Right atrium auricular region (tissue), 2 donors: ENCODE results near the gene PAX8. TPM values are rescaled to one million over a fixed set of nuclear protein-coding genes. Genes with fewer than 3 reads are reported as not detected.

Experiments
- DNase-seq: peaks from one replicate; pipeline ENCODE4 v3.0.0-alpha.2; 2019; ENCODE audit warnings: low spot score
- H3K27ac ChIP-seq, 2 donors: fragments of 200-600 bp; sonication (generic); 1 replicate in 1 of 2; 2 replicates in 1 of 2; pipeline ENCODE4 v1.5.1; 2016 to 2019
- H3K27me3 ChIP-seq, 2 donors: fragments of 200-600 bp; sonication (generic); one replicate each; pipeline versions ENCODE4 v1.5.1 to v1.6.0; 2017 to 2019
- H3K36me3 ChIP-seq: fragments of 200-600 bp; sonication (generic); one replicate; pipeline ENCODE4 v1.5.1; 2016
- H3K4me1 ChIP-seq, 2 donors: fragments of 200-600 bp; sonication (generic); one replicate each; pipeline versions ENCODE4 v1.5.1 to v1.6.0; 2017 to 2019
- H3K4me3 ChIP-seq, 2 donors: fragments of 200-600 bp; sonication (generic); 1 replicate in 1 of 2; 2 replicates in 1 of 2; pipeline ENCODE4 v1.5.1; 2017 to 2019; ENCODE audit warnings: mild to moderate bottlenecking in 1 of 2, moderate library complexity in 1 of 2
- H3K9me3 ChIP-seq, 2 donors: fragments of 200-600 bp; sonication (generic); one replicate each; pipeline ENCODE4 v1.5.1; 2019
- total RNA-seq, 2 donors: library from RNA; depleted of rRNA; stranded (reverse); fragments of >200 nt; gene quantifications; one replicate each; pipeline ENCODE4 v1.1.0, GENCODE V29; 2016
- TF ChIP-seq, protein P1 (sequence below), 2 donors: fragments of 200-600 bp; sonication (generic); IDR thresholded peaks; one replicate each; pipeline ENCODE4 v1.5.1; 2019; ENCODE audit warnings: antibody characterized with exemption in 2 of 2

The PAX8 gene
- total RNA-seq, 2 donors from 2014 or later: 0.37 to 1.2 TPM

DNA sequence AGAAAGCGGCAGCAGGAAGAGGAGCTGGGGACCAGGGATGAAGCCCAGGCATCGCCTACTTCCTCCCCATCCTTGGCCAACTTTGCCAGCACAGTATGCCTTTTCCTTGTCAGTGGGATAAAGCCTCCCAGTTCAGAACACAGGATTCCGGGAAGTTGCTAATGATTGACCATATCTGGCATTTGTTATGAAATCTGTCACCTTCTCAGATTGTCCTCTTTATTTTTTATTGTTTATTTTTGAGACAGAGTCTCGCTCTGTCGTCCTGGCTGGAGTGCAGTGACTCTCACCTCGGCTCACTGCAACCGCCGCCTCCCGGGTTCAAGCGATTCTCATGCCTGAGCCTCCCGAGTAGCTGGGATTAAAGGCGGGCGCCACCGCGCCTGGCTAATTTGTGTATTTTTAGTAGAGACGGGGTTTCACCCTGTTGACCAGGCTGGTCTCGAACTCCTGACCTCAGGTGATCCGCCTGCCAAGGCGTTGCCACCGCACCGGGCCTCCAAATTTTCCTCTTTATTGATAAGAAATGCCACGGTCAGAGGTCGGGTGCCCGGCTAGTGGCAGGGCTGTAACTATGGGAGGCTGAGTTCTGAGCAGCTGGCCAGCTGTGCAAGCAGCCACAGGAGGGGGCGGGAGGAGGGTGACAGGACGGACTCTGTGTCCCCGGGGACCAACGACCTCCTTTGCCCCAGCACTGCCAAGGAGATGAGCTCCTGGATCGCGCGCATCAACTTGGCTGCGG is 80.5 kb downstream of the PAX8 start:
- DNase-seq: no peak
- peak overlapping the region; percentile 20 to 80 for H3K27ac ChIP-seq
- H3K9me3 ChIP-seq: no peaks in the 10 kb centered on the region
- H3K4me1 ChIP-seq: peaks cover 0 to 9% of the 10 kb centered on the region in 2 donors
- H3K4me3 ChIP-seq: peak overlapping the region; percentile 52 to 81
- H3K27me3 ChIP-seq: no peaks in the 10 kb centered on the region
- TF ChIP-seq, protein P1, sequence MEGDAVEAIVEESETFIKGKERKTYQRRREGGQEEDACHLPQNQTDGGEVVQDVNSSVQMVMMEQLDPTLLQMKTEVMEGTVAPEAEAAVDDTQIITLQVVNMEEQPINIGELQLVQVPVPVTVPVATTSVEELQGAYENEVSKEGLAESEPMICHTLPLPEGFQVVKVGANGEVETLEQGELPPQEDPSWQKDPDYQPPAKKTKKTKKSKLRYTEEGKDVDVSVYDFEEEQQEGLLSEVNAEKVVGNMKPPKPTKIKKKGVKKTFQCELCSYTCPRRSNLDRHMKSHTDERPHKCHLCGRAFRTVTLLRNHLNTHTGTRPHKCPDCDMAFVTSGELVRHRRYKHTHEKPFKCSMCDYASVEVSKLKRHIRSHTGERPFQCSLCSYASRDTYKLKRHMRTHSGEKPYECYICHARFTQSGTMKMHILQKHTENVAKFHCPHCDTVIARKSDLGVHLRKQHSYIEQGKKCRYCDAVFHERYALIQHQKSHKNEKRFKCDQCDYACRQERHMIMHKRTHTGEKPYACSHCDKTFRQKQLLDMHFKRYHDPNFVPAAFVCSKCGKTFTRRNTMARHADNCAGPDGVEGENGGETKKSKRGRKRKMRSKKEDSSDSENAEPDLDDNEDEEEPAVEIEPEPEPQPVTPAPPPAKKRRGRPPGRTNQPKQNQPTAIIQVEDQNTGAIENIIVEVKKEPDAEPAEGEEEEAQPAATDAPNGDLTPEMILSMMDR (IDR thresholded peaks at IDR 0.05): no peak
- no peaks in the 10 kb centered on the region for H3K36me3 ChIP-seq

DNA sequence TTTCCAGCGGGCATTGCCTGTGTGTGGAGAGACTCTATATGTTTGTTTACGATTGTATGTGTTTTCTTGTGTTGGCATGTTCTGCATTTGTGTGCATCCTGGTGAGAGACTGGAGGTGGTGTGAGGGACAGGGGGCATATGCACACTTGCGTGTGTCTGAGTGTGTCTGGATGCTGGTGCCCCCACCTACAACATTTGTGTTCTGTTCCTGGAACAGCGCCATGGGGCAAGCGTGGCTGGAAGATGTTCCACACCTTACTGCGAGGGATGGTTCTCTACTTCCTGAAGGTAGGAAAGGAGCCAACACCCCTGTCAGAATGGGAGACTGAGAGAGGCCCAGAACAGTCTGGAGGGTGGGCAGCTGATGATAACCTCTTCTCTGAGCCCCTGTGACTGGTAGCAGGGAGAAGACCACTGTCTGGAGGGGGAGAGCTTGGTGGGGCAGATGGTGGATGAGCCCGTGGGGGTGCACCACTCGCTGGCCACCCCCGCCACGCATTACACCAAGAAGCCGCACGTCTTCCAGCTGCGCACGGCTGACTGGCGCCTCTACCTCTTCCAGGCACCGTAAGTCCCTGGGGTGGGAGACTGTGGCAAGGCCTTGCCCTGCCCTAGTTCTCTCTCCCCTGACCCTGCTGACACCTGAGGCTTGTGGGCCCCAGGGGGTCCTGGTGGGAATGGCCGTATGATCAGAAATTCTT is 81.2 kb downstream of the PAX8 start:
- no peak for DNase-seq

DNA sequence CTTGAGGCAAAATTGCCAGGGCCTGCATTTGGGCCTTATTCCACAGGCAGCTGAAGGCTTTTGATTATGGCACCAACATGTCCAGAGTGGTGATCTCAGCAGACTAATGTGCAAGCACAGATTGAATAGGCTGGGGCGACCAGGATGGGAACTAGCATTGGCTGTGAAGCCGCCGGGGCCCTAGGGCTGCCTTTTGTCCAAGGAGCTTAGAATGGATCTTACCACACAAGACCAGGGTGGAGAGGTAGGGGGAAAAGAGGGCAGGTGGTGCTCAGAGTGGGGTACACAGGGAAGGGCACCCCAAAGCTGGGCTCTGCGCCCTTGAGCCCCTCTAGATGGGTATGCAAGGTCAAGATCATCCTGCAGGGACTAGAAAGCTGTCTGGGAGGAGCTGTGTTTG is 81.9 kb downstream of the PAX8 start:
- H3K36me3 ChIP-seq: no peaks in the 10 kb centered on the region

More for the DNA sequence above, 81.2 kb downstream of the PAX8 start:
- Histone ChIP-seq H3K4me3 (no peak overlapping the region), H3K27ac (no peak overlapping the region), H3K27me3 (no peaks in the 10 kb centered on the region), H3K9me3 (no peaks in the 10 kb centered on the region), H3K36me3 (no peaks in the 10 kb centered on the region), H3K4me1 (peaks cover 0 to 9% of the 10 kb centered on the region in 2 donors)
- TF ChIP-seq, protein P1 (IDR thresholded peaks at IDR 0.05): no peak

GRCh38 chr2:113195923-113196501 is 82.7 kb downstream of the PAX8 start:
- DNase-seq: no peak
- H3K27ac ChIP-seq: no peak overlapping the region
- peaks cover 0 to 9% of the 10 kb centered on the region in 2 donors for H3K4me1 ChIP-seq
- TF ChIP-seq, protein P1 (IDR thresholded peaks at IDR 0.05): no peak
- H3K27me3 ChIP-seq: no peaks in the 10 kb centered on the region
- H3K36me3 ChIP-seq: no peaks in the 10 kb centered on the region
- H3K9me3 ChIP-seq: no peaks in the 10 kb centered on the region
- H3K4me3 ChIP-seq: no peak overlapping the region

More for the DNA sequence above, 81.9 kb downstream of the PAX8 start:
- TF ChIP-seq, protein P1 (IDR thresholded peaks at IDR 0.05): no peak
- H3K27ac ChIP-seq: no peak overlapping the region
- H3K4me1 ChIP-seq: peaks cover 0 to 9% of the 10 kb centered on the region in 2 donors
- H3K9me3 ChIP-seq: no peaks in the 10 kb centered on the region
- no peak for DNase-seq
- no peak overlapping the region for H3K4me3 ChIP-seq
- no peaks in the 10 kb centered on the region for H3K27me3 ChIP-seq

- Histone ChIP-seq H3K27ac (no peak overlapping the region), H3K4me3 (no peak overlapping the region), H3K36me3 (no peaks in the 10 kb centered on the region), H3K27me3 (no peaks in the 10 kb centered on the region), H3K9me3 (no peaks in the 10 kb centered on the region), H3K4me1 (no peaks in the 10 kb centered on the region)
- no peak for DNase-seq
- TF ChIP-seq, protein P1 (IDR thresholded peaks at IDR 0.05): no peak
Observed at GRCh38 chr2:113192459-113193100, 86.1 kb downstream of the PAX8 start.
